HG02759 (cell line): ENCODE measurements around the gene NPB.
A peak's percentile ranks its signal among the peaks of the same experiment; 100 is the strongest.

ENCODE experiments used
- ATAC-seq: cut with Tn5 transposase; IDR thresholded peaks from one replicate; pipeline ENCODE4 v1.9.1; 2021; ENCODE audit warnings: mild to moderate bottlenecking, moderate library complexity; ENCODE audit not compliant: unreplicated experiment

NPB gene

DNA sequence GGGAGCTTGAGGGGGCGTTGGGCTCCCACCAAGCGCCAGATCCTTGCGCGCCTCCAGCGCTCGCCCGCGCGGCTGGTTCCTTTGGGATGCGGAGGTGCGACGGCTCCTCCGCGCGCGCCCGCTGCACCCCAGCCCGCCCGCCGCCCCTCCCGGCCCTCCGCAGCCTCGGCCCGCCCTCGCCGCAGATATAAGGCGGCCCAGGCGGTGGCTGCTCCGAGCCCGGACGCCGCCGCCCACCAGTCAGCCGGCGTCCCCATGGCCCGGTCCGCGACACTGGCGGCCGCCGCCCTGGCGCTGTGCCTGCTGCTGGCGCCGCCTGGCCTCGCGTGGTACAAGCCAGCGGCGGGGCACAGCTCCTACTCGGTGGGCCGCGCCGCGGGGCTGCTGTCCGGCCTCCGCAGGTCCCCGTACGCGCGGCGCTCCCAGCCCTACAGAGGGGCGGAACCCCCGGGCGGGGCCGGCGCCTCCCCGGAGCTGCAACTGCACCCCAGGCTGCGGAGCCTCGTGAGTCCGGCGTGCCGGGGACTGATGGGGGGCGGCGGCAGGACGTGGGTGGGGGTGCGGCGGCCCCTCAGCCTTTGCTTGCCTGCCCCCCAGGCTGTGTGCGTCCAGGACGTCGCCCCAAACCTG, at the start of gene NPB:
TSS of gene NPB (plus strand) at position 216 of the 630 bp plus-strand sequence. CDS start at position 256, 40 bp downstream.
- ATAC-seq: no peak

DNA sequence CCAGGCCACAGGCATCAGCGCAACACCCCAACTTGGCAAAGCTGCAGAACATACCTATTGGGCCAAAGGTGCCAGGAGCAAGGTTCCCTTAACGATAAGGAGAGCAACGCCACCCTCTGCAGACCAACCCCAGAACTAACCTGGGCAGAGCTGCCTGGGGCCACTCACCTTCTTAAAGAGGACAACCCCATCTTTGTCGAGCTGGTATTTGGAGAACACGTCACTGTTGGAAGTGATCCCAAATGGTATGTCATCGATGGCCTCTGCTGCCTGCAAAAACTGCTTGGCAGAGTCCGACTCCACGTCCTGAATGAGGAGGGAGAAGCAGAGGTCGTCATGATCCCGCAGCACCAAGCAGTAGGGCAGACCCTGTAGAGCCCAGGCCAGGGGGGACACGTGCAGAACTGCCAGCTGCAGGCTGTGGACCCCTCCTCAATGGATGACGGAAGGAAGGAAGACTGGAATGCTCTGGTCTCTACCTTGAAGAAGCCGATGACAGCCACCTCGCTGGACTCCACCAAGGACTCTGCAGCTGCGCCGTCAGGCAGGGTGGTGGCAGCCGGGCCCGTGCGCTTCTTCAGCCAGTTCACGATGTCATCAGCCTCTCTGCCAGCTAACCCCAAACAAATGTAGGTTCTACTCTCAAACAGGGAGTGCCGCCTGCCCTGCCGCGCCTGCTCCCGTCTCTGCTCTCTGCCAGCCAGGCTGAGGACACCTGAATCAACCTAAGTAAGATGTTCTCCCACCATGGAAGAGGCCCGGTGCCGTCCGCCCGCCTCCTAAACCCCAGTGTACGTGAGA, 46.9 kb upstream of the NPB start:
- ATAC-seq: no peak

DNA sequence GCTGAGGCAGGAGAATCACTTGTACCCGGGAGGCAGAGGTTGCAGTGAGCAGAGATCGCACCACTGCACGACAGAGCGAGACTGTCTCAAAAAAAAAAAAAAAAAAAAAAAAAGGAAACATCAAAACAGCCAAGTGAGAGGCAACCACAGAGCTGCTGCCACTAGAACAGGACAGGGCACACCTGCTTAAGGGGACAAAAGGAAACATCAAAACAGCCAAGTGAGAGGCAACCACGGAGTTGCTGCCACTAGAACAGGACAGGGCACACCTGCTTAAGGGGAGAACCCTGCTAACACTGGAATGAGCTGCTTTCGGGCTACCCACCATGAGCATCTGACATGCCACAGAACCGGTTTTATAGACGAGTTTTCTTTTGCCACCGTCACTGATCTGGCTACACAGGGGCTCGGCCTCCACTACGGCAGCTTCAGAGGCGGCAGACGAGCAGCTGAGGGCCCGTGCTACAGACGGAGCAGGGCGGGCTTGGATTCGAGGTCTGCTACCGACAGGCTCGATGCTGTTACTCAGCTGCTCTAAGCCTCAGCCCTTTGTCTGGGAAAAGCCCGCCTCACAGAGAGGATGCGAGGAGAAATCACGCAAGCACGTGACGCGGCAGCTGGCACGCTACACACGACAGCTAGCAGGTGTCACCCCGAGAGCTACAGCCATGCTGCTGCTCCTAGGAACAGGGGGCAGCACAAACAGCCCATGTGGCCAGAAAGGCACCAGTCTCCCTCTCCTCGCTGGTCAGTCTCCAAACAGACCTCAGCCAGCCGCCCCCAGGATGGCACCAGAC, 43.7 kb upstream of the NPB start:
- ATAC-seq: no peak

DNA sequence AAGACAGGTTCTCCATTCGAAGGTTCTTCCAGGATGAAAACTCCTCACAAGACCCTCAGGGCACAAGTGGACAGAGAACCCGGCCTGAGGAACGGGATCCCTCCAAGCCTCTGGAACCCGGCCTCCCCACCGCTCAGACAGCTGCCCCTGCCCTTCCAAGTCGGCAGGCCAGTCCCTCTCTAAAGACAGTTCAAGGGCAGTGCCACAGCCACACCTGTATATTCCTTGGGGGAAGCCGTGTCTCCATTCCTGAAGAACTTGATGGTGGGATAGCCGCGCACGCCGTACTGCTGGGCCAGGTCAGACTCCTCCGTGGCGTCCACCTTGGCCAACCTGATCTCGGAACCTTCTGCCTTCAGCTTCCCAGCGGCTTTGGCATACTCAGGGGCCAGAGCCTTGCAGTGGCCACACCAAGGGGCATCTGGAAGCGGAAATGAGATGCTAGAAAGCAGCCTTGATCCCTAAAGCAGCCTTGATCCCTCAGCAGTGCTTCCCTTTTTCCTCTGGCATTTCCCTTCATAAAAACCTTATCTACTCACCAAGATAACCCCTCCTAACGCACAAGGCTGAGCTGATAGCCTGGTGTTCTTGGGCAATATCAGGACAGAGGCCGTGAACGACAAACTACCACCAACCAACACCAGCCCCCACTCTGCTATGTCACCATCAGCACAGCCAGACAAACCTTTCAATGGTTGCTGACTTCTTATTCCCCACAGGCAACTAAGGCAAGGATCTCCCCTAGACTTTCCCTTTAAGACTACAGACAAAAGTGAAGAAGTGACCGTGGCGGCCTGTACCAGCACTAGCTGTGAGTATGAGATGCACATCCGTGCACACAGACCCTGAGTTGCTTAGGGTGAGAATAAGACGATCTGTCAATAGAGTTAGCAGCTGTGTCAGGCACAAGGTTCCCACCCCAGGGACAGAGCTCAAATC, 42.8 kb upstream of the NPB start:
- ATAC-seq: no peak

DNA sequence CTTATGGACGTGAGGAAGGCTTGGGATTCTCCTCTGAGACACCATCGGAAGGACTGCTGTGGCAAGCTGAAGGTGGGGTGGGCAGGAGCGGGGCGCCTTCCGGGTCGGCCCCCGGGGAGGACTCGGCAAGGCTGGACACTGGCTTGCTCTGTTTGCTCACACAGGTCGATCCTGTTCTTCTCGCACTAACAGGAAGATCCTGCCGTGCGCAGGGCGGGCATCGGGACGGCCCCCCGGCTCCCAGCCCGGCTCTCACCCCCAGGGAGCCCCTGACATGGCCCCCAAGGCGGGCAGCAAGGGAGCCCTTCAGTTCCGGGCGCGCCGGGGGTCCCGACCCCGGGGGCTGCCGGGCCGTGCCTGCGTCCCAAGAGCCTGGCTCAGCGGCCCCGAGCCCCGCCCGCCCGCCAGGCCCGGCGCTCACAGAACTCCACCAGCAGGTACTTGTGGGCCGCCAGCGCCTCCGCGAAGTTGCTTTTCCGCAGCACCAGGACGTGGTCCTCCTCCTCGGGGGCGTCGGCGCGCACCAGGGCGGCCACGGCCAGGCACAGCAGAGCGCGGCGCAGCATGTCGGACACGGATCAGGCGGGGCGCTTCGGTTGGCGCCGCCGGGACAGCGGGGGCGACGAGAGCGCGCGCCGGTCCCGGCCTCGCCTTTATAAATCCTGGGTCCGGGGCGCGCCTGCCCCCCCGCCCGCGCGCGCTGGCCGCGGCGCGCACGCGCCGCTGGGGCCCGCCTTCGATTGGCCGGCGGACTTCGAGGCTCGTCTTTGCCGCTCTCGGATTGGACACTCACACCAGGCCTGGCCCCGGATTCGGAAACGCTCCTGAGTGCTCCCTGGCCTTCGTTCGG, 41.9 kb upstream of the NPB start, which contains the start of gene P4HB:
TSS of gene P4HB (minus strand) at position 630 of the 850 bp plus-strand sequence. CDS start at position 566, 64 bp downstream.
- ATAC-seq: peak; percentile 69

DNA sequence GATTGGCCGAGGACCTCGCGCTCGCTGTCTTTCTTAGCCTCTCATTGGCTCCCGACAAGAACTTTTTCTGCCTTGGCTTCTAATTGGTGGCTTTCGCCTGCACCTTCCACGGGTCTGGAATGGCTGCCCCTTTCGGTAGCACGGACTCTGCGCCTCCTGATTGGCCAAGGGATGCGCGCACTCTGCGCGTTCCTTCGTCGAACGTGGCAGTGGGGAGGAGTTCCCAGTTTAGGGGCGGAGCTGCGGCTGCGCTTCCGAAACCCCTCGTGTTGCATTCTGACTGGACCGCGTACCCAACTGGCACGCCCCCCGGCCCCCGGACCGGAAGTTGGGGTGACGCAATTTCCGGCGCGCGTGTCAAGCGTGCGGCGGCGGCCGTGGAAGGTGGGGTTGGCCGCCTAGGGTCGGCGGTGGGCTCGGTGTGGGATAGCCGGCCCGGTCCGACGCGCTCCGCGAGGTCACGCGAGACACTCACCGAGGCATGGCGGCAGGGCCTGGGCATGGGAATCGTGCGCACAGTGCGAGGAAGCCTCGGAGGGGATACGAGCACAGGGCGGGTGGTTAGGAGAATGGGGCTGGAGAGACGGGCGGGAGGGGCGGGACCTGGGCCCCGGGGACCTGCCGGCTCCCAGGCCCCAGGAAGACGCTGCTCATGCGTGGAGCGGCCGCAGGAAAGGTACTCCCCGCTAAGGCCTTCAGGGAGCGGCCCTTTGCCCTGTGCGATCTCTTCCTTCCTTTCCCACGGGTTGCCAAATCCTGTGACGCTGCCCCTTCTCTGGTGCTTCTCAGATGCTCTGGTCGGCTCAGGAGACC, 41.1 kb upstream of the NPB start:
- peak; percentile 81 for ATAC-seq

DNA sequence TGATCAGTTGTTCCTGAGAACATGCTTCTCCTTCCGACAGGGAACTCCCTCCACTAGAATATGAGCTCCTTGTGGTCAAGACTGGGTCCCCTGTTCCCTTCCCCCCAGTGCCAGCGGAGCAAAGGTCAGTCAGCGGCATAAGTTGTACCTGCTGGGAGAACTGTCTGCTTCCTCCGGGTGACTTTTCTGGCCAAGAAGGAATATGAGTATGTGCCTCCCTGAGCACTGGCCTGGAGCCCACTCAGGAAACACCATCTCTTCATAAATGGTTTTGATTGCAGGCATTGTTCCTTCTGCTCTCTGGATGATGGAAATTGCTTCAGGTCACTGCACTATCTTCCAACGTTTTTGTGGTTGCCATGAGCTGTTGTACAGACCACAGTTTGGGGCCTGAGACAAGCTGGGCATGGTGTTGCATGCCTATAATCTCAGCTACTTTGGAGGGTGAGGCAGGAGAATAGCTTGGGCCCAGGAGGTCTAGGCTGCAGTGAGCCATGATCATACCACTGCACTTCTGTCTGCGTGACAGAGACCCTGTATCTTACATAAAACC, 38.8 kb upstream of the NPB start:
- no peak for ATAC-seq

DNA sequence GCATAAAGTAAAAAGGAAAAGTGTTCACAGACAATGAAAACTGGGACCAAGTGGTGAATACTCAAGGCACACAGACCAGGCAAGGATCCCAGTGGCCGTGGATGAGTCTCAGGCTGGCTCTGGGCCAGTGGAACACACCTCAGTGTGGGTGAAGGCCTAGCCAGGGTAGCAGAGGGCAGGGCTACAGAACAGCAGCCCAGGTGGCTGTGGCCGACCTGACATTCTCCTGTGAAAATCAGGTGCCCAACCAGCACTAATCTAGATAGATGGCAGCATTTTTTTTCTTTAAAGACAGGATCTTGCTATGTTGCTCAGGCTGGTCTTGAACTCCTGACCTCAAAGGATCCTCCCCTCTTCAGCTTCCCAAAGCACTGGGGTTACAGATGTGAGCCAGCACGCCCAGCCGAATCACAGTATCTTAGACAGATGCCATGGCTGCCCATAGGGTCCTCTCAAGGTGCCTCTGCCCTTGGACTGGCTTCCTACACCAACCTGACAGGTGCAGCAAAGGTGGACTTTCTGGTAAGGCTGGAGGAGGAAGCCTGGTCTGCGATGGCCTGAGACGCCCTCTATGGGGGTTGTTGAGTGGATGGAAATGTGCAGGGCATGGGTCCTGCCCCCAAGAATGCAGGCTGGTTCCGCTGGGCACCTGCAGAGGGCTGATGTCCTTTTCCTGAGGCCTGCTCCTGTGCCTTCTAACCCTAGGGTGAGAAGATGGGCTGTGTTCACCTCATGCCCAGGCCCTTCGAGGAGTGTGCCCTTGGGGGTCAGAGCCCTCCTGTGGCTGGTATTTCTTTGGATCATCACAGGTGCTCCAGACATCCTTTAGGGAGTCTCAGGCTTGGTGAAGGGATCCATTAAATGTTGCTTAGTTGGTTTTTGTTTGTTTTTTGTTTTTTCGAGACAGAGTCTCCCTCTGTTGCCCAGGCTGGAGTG, 37.9 kb upstream of the NPB start:
- ATAC-seq: no peak

DNA sequence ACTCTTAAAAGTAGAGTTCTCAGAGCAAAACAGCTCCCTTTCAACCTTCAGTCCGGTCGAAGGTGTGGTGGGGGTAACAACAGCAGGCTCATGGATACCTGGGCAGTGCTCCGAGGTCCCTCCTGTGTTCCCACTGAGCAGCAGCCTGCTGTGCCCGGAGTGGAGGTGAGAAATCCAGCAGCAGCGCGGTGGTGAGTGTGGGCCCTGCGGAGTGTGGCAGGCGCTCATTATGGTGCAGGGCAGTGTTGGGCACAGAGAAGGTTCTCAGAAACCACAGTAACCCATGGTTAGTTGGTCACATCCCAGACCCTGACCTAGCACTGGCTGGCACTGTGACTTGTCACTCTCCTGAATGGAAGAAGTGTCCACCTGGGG, 36.7 kb upstream of the NPB start:
- ATAC-seq: no peak

DNA sequence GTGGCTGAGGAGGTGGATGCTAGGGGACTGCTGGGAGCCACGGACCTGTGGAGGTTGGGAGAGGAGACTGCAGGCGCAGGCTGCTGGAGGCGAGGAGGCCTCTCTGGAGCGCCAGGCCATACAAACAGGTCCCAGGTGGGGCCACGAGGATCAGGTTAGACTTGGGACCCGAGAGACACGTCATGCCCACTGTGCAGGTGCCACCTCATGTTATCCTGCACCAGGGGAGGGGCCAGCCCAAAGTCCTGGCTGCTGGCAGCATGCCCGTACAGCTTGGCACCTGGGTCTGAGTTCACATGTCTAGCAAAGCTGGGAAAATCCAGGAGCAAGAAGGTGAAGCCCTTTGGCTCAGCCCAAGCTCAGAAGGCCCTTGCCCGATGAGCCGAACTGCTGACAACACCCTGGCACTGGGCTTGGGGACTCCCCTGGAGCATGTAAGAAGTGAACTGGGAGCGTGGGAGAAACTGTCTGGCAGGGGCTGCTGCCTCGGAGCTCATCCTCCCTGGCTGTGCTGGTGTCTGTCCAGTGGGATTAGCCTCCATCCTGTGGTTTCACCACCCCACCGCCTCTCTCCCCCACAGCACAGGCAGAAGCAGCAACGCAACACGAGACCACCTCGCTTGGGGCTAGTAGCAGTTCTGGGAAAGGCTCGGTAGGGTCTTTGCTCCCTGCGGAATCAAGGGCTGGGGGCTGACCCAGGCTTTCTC, 36.2 kb upstream of the NPB start:
- ATAC-seq: no peak

DNA sequence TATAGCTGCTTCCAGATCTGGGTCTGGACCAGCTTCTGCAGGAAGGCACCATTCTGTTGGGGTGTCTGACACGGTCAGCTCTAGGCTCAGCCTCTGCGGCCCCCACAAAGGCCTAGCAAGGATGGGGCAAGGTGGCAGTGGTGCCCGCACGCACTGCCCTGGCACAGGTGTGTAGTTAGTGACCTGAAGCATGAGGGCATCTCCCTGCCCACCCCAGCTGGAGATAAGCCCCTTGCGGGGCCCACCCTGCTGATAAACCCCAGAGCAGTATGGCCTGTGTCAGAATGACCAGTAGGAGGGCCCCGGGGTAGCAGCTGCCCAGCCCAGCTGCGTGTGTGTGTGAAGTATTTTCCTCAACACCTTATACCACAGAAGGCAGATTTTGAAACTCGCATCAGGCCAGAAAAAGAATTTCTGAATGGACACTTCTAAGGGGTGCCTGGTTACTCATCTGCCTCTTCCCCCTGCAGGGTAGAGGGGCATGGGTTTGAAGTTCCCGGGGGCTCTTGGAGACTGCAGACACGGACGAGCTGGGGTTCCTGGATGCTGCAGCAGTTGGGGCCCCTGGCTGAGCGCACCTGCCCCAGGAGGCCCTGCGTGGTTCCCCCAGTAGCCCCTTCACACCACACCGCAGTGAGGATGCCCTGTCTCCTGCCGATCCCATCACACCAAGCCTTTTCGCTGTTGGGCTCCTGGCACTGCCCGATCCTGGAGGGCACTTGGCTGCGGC, 35.4 kb upstream of the NPB start:
- no peak for ATAC-seq

DNA sequence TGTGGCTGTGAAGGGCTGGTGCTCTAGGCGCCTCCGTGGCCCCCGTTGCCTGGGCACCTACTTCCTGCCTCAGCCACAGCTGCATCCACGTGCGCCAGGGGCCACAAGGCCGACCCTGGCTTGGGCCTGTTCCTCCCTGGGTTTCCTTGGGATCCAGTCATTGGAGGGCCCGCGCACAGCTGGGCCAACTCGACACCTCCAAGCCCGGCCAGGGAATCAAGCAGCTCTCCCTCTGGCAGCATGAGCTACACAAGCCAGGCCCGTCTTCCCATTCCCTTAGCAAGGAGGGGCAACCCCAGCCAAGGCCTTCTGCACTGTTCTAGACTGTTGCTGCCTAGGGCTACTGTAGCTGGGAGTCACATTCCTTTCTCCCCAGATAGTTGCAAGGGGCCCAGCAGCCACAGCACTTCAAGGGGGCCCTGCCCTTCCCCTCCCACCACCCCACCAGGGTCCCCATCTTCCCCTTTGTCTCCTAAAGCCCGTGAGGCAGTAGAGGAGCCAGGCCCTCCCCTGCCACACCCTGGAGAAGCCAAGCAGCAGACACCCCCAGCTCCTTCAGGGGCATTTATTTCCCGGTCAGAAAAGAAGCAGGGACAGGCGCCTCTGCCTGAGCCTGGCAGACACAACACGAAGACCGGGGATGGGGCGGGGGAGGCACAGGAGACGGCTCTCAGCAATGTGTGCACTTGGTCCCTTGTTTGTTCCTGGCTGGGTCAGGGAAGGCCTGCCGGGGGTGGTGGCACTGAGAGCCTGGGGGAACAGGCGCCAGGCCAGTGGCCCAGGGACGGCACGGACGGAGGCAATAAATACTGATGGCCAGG, 34.7 kb upstream of the NPB start:
- ATAC-seq: no peak

DNA sequence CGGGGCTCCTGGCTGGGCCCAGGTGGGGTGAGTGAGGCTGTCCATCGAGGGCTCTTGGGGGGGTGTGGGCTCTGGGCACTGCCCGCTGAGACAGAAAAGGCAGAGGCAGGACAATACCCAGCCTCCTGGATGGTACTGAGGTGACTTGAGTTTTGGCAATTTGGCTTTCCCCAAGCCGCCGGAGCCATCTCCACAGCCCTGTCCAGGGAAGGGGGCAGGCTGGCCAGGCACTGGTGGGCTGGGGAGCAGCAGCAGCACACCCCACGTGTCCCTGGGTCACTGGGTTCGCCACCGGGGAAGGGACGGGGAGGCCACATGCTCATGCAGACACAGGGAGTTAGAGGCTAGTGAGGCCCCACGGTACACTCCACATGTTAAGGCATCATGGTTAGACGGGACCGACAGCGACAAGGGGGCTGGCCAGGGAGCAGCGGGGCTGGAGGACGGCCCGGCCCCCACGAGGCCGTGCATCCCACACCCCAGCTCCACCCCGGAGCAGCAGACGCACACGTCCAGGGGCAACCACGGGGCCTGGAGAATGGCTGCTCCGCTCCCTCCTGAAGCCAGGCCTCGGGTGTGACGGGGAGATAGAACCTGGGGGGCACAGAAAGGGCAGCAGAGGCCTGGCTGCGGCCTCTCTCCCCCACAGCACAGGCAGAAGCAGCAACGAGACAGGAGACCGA, 33.9 kb upstream of the NPB start:
- ATAC-seq: no peak

DNA sequence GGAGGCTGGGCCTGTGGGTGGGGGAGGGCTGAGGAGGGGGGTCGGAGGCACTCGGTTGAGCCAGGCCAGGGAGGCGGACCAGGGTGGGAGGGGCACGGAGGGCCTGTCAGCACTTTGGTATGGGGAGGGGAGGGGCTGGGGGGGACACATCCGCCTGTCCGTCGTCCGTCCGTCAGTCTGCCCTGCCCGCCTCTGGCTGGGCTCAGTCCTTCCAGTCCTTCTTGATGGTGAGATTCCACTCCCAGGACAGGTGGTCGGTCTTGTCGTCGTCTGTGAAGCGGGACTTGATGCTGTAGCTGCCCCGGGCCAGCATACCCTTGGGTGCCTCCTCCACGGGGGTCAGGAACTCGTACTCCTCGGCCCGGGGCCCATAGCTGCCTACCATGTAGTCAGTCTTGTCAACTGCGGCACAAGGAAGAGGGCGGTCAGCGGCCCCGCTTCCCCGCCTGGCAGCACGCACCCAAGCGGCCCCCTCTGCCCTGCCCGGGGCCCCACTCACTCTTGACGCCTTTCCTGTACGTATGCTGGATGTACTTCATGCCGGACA, 33.3 kb upstream of the NPB start:
- no peak for ATAC-seq
